K562 (cell line): ENCODE data around the gene LBP. TPM values are rescaled to one million over a fixed set of nuclear protein-coding genes. Genes with fewer than 3 reads are reported as not detected.

ENCODE experiments used
- ATAC-seq: fragments of 200-7000 bp; cut with Tn5 transposase; 3 replicates; pipeline ENCODE4 v1.9.1; 2020; ENCODE audit warnings: moderate library complexity
- BruUV-seq: library from RNA; stranded (reverse); fragments of 400-500 nt; replicated peaks from 2 replicates; lab custom pipeline; 2021; lab: Mats Ljungman, UMichigan
- CTCF ChIA-PET: fragments of 300-600 bp; formaldehyde crosslinking; extraction: SDS; loops from one replicate; lab custom pipeline; 2021; ENCODE audit warnings: low intra/inter-chr PET ratio; lab: Yijun Ruan, JAX
- POLR2A ChIA-PET: fragments of 300-600, 350-650 bp; sonication (Branson Sonifier 250); formaldehyde crosslinking; extraction: SDS; loops from one replicate; lab custom pipeline; 2021; ENCODE audit warnings: antibody characterized with exemption, inconsistent platforms; lab: Yijun Ruan, JAX
- DNase-seq, 4 experiments: peaks; one replicate each; pipeline versions ENCODE4 v3.0.0 to v3.0.0-alpha.2; 2011 to 2018; ENCODE audit warnings: low spot score in 3 of 4, mixed read lengths in 3 of 4; ENCODE audit errors: extremely low read depth in 1 of 4
- FAIRE-seq: peaks from 2 replicates; lab custom pipeline; 2011; peaks lifted over from hg19 to GRCh38; lab: Jason Lieb, UNC
- H2AFZ ChIP-seq: 2 replicates; pipeline ENCODE4 v1.6.0; 2011; ENCODE audit warnings: low read depth, low read length, control low read depth, inconsistent platforms
- H3K27ac ChIP-seq: fragments of 200-600 bp; 3 replicates; pipeline ENCODE4 v1.8.0; 2011; ENCODE audit warnings: low read depth, mild to moderate bottlenecking, control low read depth, inconsistent platforms, low read length, moderate library complexity, mixed read lengths; ENCODE audit errors: extremely low read depth
- H3K27me3 ChIP-seq, 2 experiments: fragments of 300-600 bp in 1 of 2; 2 replicates in 1 of 2; 3 replicates in 1 of 2; pipeline versions ENCODE4 v1.6.0 to v1.8.0; 2011; ENCODE audit warnings: inconsistent platforms in 2 of 2, low read length in 2 of 2, mild to moderate bottlenecking in 1 of 2, mixed read lengths in 1 of 2, moderate library complexity in 1 of 2; ENCODE audit not compliant: control insufficient read depth in 2 of 2, insufficient read depth in 2 of 2
- H3K36me3 ChIP-seq: fragments of 300-600 bp; 3 replicates; pipeline ENCODE4 v1.8.0; 2011; ENCODE audit warnings: mild to moderate bottlenecking, low read length, inconsistent platforms; ENCODE audit not compliant: control insufficient read depth, insufficient read depth
- H3K4me1 ChIP-seq, 2 experiments: fragments of 200-600 bp in 1 of 2; replicated peaks in 1 of 2; 2 replicates in 1 of 2; 3 replicates in 1 of 2; pipeline versions ENCODE4 v1.5.1 to v1.8.0; 2011; ENCODE audit warnings: inconsistent platforms in 2 of 2, low read length in 2 of 2, mild to moderate bottlenecking in 1 of 2, mixed read lengths in 1 of 2, moderate library complexity in 1 of 2; ENCODE audit not compliant: control insufficient read depth in 2 of 2, insufficient read depth in 2 of 2
- H3K4me2 ChIP-seq: 2 replicates; pipeline ENCODE4 v1.6.1; 2011; ENCODE audit warnings: low read length, control low read depth, inconsistent platforms, mixed read lengths; ENCODE audit not compliant: insufficient read depth
- H3K4me3 ChIP-seq: fragments of 200-600 bp; sonication (generic), shearing (Covaris generic); 2 replicates; pipeline ENCODE4 v1.5.1; 2016; ENCODE audit warnings: control low read depth, inconsistent platforms
- H3K79me2 ChIP-seq: fragments of 200-600 bp; 3 replicates; pipeline ENCODE4 v1.8.0; 2011; ENCODE audit warnings: low read length, inconsistent platforms; ENCODE audit not compliant: control insufficient read depth, insufficient read depth
- H3K9ac ChIP-seq, 2 experiments: 2 replicates each; pipeline versions ENCODE4 v1.6.0 to v1.6.1; 2011; ENCODE audit warnings: low read depth in 2 of 2, low read length in 2 of 2, control low read depth in 1 of 2, inconsistent platforms in 1 of 2, mild to moderate bottlenecking in 1 of 2, mixed read lengths in 1 of 2; ENCODE audit not compliant: insufficient read depth in 1 of 2
- H3K9me1 ChIP-seq: one replicate; pipeline ENCODE4 v1.6.0; 2011; ENCODE audit warnings: inconsistent platforms, mild to moderate bottlenecking, low read length, moderate library complexity; ENCODE audit not compliant: control insufficient read depth, insufficient read depth
- H3K9me3 ChIP-seq: replicated peaks from 2 replicates; pipeline ENCODE4 v1.5.1; 2011; ENCODE audit warnings: low read depth, low read length, inconsistent platforms; ENCODE audit not compliant: control insufficient read depth, insufficient read depth
- H4K20me1 ChIP-seq: replicated peaks from 2 replicates; pipeline ENCODE4 v1.6.1; 2011; ENCODE audit warnings: low read length, inconsistent platforms, mixed read lengths; ENCODE audit not compliant: control insufficient read depth, insufficient read depth
- MAFF ChIP-seq: IDR thresholded peaks from 2 replicates; pipeline ENCODE4 v1.6.1; 2012; ENCODE audit warnings: low read length, improper control_type of control experiment
- NELFE ChIP-seq: IDR thresholded peaks from 2 replicates; pipeline ENCODE4 v1.6.1; 2011; ENCODE audit warnings: mild to moderate bottlenecking; ENCODE audit not compliant: insufficient read depth, insufficient read length
- RB1 ChIP-seq: fragments of 450-650 bp; IDR thresholded peaks from 2 replicates; pipeline ENCODE4 v1.6.1; 2017; ENCODE audit warnings: low read depth, mild to moderate bottlenecking
- WGBS: fragments of 100-300 bp; shearing (Covaris generic); methylation state at CpG from one replicate; pipeline ENCODE4 v1.1.6; 2016; ENCODE audit warnings: low coverage, mixed read lengths; ENCODE audit not compliant: insufficient coverage; ENCODE audit errors: missing lambda C conversion rate; 5-methylcytosine and 5-hydroxymethylcytosine counted together
- in situ Hi-C: fragments of 300-500 bp; cut with MboI; formaldehyde crosslinking; loops from 4 replicates; pipeline ENCODE4 v1.15.0; 2018; ENCODE audit warnings: inconsistent platforms, mixed read lengths
- intact Hi-C: fragments of 100-400 bp; cut with micrococcal nuclease; formaldehyde crosslinking; loops from 2 replicates; pipeline ENCODE4 v1.14.2; 2022
- polyA plus RNA-seq, 8 experiments: library from polyadenylated mRNA; depleted of rRNA in 4 of 8; stranded (reverse) in 5 of 8; unstranded in 3 of 8; fragments of >200 nt; fragmentation: Nextera tagmentation in 2 of 8; fragmentation: Illumina TruSeq in 1 of 8; extraction: Ambion mirVana in 2 of 8; extraction: Trizol in 1 of 8; gene quantifications; 2 replicates each; pipeline versions ENCODE4 v1.2.1 to v1.2.3, GENCODE V29; 2011 to 2014; ENCODE audit warnings: inconsistent platforms in 1 of 8, missing spikeins in 1 of 8
- total RNA-seq, 7 experiments: library from RNA; depleted of rRNA in 6 of 7; stranded (reverse); fragments of >200 nt in 6 of 7; fragmentation: Illumina TruSeq in 2 of 7; extraction: Trizol in 2 of 7; gene quantifications; 2 replicates each; pipeline versions ENCODE4 v1.2.1 to v1.2.3, GENCODE V29; 2011 to 2021; ENCODE audit warnings: low replicate concordance in 1 of 7
- TF ChIP-seq, protein P1 (sequence below): fragments of 150-350 bp; IDR thresholded peaks from 2 replicates; pipeline ENCODE4 v1.6.1; 2014; ENCODE audit warnings: low read depth, mild to moderate bottlenecking, low read length, borderline replicate concordance
- TF ChIP-seq, protein P2 (sequence below): fragments of 250-450 bp; sonication (Bioruptor Pico); IDR thresholded peaks from 2 replicates; pipeline ENCODE4 v1.4.0; 2020
- TF ChIP-seq, protein P3 (sequence below): sonication (generic); formaldehyde crosslinking; IDR thresholded peaks from 2 replicates; pipeline ENCODE4 v1.8.0; 2022; ENCODE audit warnings: missing genetic modification reagents, mild to moderate bottlenecking, moderate library complexity, borderline replicate concordance
- TF ChIP-seq, protein P4 (sequence below): fragments of 250-450 bp; sonication (Bioruptor Pico); IDR thresholded peaks from 2 replicates; pipeline ENCODE4 v1.6.1; 2021; ENCODE audit warnings: mild to moderate bottlenecking

Gene LBP
- total and polyA plus RNA-seq, 9 of the 15 experiments (the other 6 are each of a cell fraction or from before 2014, with no cell fraction given), result 0.06 to 0.31 (median 0.09) TPM; not detected in 3

DNA sequence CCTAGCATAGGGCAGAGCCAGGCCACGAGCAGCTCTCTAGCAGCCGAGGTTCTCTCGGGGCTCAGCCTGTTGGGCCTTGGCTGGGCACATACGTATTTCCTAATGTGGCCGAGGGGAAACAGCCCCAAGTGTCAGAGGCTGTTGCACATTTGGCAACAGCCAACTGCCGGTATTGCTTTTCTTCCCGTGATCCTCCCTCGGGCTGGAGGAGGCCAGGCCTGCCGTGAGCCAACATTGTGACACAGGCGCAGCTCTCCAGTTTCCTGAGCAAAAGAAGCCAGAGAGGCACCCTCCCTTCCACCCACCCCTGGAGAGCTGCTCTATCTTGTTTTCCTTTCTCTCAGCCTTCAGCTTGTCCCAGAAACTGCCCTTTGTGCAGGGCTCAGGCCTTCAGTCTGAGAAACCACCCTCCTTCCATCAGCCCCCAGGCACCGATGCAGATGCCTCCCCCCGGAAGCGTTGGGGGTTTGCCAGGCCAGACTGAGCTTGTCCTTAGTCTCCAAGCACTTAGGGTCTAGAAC lies 47.5 kb upstream of the LBP start:
- WGBS, result 13% methylated on average over 12 of the region's 13 CpGs
- Histone ChIP-seq H4K20me1 (peaks cover 3% of the 10 kb centered on the region; the same call in 1 of the 2 replicates), H3K79me2 (no peaks in the 10 kb centered on the region), H3K9me1 (no peaks in the 10 kb centered on the region), H3K4me1 (peaks cover 0 to 1% of the 10 kb centered on the region in 2 experiments; a peak in 1 of 5 replicates), H3K27me3 (peaks cover 22 to 53% of the 10 kb centered on the region in 2 experiments), H2AFZ (no peak overlapping the region), H3K27ac (no peak overlapping the region), H3K9ac (no peak overlapping the region; a peak in 1 of 4 replicates), H3K4me3 (no peak overlapping the region), H3K4me2 (no peak overlapping the region), H3K36me3 (no peaks in the 10 kb centered on the region), H3K9me3 (no peaks in the 10 kb centered on the region)
- FAIRE-seq (no peak), DNase-seq (no peak), ATAC-seq (peak; percentile 19; the same call in 2 of the 3 replicates)
- BruUV-seq, result no TSS peak
- intact Hi-C loops (no loop called here), in situ Hi-C loops (no loop called here)
- POLR2A ChIA-PET, result no interaction called here
- CTCF ChIA-PET, result no interaction called here
- TF ChIP-seq, protein P1, sequence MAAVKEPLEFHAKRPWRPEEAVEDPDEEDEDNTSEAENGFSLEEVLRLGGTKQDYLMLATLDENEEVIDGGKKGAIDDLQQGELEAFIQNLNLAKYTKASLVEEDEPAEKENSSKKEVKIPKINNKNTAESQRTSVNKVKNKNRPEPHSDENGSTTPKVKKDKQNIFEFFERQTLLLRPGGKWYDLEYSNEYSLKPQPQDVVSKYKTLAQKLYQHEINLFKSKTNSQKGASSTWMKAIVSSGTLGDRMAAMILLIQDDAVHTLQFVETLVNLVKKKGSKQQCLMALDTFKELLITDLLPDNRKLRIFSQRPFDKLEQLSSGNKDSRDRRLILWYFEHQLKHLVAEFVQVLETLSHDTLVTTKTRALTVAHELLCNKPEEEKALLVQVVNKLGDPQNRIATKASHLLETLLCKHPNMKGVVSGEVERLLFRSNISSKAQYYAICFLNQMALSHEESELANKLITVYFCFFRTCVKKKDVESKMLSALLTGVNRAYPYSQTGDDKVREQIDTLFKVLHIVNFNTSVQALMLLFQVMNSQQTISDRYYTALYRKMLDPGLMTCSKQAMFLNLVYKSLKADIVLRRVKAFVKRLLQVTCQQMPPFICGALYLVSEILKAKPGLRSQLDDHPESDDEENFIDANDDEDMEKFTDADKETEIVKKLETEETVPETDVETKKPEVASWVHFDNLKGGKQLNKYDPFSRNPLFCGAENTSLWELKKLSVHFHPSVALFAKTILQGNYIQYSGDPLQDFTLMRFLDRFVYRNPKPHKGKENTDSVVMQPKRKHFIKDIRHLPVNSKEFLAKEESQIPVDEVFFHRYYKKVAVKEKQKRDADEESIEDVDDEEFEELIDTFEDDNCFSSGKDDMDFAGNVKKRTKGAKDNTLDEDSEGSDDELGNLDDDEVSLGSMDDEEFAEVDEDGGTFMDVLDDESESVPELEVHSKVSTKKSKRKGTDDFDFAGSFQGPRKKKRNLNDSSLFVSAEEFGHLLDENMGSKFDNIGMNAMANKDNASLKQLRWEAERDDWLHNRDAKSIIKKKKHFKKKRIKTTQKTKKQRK, result no peak
- TF ChIP-seq, protein P2, sequence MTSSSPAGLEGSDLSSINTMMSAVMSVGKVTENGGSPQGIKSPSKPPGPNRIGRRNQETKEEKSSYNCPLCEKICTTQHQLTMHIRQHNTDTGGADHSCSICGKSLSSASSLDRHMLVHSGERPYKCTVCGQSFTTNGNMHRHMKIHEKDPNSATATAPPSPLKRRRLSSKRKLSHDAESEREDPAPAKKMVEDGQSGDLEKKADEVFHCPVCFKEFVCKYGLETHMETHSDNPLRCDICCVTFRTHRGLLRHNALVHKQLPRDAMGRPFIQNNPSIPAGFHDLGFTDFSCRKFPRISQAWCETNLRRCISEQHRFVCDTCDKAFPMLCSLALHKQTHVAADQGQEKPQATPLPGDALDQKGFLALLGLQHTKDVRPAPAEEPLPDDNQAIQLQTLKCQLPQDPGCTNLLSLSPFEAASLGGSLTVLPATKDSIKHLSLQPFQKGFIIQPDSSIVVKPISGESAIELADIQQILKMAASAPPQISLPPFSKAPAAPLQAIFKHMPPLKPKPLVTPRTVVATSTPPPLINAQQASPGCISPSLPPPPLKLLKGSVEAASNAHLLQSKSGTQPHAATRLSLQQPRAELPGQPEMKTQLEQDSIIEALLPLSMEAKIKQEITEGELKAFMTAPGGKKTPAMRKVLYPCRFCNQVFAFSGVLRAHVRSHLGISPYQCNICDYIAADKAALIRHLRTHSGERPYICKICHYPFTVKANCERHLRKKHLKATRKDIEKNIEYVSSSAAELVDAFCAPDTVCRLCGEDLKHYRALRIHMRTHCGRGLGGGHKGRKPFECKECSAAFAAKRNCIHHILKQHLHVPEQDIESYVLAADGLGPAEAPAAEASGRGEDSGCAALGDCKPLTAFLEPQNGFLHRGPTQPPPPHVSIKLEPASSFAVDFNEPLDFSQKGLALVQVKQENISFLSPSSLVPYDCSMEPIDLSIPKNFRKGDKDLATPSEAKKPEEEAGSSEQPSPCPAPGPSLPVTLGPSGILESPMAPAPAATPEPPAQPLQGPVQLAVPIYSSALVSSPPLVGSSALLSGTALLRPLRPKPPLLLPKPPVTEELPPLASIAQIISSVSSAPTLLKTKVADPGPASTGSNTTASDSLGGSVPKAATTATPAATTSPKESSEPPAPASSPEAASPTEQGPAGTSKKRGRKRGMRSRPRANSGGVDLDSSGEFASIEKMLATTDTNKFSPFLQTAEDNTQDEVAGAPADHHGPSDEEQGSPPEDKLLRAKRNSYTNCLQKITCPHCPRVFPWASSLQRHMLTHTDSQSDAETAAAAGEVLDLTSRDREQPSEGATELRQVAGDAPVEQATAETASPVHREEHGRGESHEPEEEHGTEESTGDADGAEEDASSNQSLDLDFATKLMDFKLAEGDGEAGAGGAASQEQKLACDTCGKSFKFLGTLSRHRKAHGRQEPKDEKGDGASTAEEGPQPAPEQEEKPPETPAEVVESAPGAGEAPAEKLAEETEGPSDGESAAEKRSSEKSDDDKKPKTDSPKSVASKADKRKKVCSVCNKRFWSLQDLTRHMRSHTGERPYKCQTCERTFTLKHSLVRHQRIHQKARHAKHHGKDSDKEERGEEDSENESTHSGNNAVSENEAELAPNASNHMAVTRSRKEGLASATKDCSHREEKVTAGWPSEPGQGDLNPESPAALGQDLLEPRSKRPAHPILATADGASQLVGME (CRISPR knock-in tag), result no peak
- TF ChIP-seq NELFE, result no peak
- TF ChIP-seq, protein P3, sequence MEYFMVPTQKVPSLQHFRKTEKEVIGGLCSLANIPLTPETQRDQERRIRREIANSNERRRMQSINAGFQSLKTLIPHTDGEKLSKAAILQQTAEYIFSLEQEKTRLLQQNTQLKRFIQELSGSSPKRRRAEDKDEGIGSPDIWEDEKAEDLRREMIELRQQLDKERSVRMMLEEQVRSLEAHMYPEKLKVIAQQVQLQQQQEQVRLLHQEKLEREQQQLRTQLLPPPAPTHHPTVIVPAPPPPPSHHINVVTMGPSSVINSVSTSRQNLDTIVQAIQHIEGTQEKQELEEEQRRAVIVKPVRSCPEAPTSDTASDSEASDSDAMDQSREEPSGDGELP, result no peak
- TF ChIP-seq MAFF, result no peak
- TF ChIP-seq RB1, result no peak
- TF ChIP-seq, protein P4, sequence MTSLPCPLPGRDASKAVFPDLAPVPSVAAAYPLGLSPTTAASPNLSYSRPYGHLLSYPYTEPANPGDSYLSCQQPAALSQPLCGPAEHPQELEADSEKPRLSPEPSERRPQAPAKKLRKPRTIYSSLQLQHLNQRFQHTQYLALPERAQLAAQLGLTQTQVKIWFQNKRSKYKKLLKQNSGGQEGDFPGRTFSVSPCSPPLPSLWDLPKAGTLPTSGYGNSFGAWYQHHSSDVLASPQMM, result no peak
